ENCODE results near the gene DOK6. TPM values are rescaled to one million over a fixed set of nuclear protein-coding genes. Genes with fewer than 3 reads are reported as not detected.

Gene DOK6
- total and polyA plus RNA-seq, 2 of the 13 experiments (the other 11 are each of a cell fraction or from before 2014, with no cell fraction given), result 17.0 to 17.2 TPM

- no peak for TF ChIP-seq ATF5 (CRISPR knock-in tag; IDR thresholded peaks at IDR 0.05; ENCODE audit: low read depth)
- peak; percentile 36; the same call in 1 of the 2 replicates for TF ChIP-seq ZNF263 (CRISPR knock-in tag; IDR thresholded peaks at IDR 0.05)
- TF ChIP-seq MED1 (CRISPR knock-in tag; IDR thresholded peaks at IDR 0.05), result peak; percentile 73
- no peak for TF ChIP-seq NCOR1 (IDR thresholded peaks at IDR 0.05; ENCODE audit: borderline replicate concordance, low read length)
- peak; percentile 47 for TF ChIP-seq ARID5B (CRISPR knock-in tag; IDR thresholded peaks at IDR 0.05)
- no peak for TF ChIP-seq NFRKB (IDR thresholded peaks at IDR 0.05)
- no peak for TF ChIP-seq NR1H2 (CRISPR knock-in tag; IDR thresholded peaks at IDR 0.05; ENCODE audit: borderline replicate concordance, low read depth)
- TF ChIP-seq ZBTB20 (CRISPR knock-in tag; IDR thresholded peaks at IDR 0.05; ENCODE audit: borderline replicate concordance, low read depth), result 0 out of 2 replicates have a peak, but pooled peaks have one; percentile 39
- no peak for TF ChIP-seq TCF12 (IDR thresholded peaks at IDR 0.05)
- TF ChIP-seq TCF12 (CRISPR knock-in tag; IDR thresholded peaks at IDR 0.05), result no peak
- no peak for TF ChIP-seq TCF7 (IDR thresholded peaks at IDR 0.05; ENCODE audit: low read depth)
- no peak for TF ChIP-seq ZBTB4 (CRISPR knock-in tag; IDR thresholded peaks at IDR 0.05; ENCODE audit: borderline replicate concordance)
- TF ChIP-seq ZNF546 (CRISPR knock-in tag; conservative IDR thresholded peaks at IDR 0.05), result no peak
- TF ChIP-seq SP140L (CRISPR knock-in tag; IDR thresholded peaks at IDR 0.05; ENCODE audit: borderline replicate concordance), result no peak
- no peak for TF ChIP-seq ELF4 (CRISPR knock-in tag; IDR thresholded peaks at IDR 0.05; ENCODE audit: borderline replicate concordance)
- TF ChIP-seq GATAD1 (CRISPR knock-in tag; IDR thresholded peaks at IDR 0.05), result peak; percentile 58; the same call in 1 of the 2 replicates
- TF ChIP-seq ZNF841 (CRISPR knock-in tag; IDR thresholded peaks at IDR 0.05; ENCODE audit: borderline replicate concordance), result no peak
- TF ChIP-seq ZHX1 (CRISPR knock-in tag; IDR thresholded peaks at IDR 0.05; ENCODE audit: low read depth), result no peak
Observed at GRCh38 chr18:69400253-69400975, at the start of gene DOK6 (continued).
